ENCODE results near the gene APCDD1.

APCDD1 gene

DNA sequence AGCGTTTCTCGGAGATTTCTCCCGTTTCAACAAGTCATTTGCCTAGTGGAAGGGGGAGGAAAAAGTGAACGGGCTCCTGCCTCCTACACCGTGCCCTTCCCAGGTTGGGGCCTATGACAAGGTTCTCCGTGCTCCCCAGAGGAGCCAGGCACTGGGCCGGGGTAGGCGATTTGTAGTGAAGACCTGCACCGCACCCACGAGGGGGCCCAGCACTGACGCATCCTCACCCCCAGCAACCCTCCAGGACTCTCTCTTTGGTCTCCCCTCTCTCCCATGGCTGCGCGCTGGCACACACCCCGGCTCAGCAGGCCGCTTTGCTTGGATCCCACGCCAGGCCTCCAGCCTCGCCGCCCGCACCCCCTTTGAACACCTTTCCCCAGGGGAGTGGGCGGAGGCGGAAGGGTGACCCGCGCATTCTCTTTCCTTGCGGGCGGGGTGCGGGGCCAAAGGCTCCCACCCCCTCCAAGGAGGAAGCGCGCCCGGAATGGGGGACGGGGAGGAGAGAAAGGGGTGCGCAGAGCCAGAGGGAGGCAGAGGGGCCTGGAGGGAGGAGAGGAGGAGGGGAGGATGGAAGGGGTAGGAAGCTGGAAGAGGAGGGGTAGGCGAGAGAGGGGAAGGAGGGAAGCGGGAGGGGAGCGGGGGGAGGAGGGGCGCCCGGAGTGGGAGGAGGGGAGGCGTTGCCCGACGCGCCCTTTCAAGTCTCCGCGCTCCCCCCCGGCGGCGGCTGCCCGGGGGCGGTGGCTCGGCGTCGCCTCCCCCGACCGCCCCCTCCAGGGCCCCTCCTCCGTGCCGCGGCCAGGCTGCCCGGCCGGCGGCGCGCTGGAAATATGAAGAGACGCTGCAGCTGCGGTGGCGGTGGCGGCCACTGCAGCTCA is at the start of gene APCDD1:
Gene APCDD1, plus strand, starts transcription at position 830 of the 875 bp plus-strand sequence. CDS start 347 bp downstream, outside the sequence.
- no peak for FAIRE-seq

DNA sequence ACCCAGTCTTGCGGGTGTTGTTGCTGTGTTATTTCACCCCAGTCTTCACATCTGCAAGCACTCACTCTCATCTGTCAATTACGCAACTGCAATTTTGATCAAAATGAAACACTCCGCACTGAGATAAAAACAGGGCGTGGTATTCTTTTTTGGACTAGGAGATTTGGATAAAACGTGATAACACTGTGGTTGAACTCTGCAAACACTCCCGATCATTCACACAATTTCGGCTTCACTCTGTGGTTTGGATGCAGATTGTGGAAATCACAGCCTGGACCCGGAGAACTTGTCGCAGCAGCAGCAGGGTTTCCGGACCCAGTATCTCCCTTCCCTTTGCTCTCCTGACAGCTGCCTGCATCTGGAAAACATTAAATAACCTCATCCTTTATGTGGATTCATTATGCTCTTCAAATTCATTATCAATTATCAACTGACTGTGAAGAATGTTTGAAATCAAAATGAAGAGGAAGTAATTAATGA is 49.4 kb upstream of the APCDD1 start:
- FAIRE-seq = no peak

DNA sequence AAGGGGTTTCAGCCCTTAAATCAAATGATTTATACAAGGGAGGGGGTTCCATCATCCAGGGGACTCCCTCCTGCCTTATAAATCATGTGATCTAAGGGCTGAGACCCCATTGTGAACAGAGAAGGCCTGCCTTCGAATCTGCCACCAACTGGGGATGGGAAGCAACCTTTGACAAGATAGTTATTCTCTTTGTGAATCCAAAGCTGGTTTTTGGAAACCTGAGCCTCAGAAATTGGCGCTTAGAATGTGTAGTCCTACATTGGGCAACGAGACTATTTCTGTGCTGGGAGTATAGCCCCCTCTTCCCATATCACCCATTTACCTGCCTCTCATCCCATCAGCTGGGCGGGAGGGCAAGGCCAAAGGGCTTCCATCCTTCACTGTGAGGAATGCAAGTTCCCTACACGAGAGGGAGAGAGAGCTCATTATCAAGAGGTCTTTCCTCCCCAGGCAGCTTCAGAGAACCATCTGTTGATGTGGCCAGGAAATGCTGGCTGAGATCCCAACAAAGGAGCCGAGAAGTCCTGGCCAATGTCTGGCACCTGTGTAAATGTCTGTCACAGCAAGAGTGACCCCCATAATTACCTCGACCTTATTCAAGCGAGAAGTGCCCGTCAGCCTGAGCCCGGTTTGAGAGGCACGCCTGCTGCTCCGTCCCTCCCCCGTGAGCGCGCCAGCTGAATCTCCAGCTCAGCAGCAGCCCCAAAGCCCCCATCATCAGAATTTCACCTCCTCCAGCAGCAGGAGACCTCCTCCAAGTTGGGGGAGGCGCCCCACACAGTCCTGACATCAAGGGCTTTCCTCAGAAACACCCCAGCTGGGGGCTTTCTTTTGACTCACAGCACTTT is 48.4 kb upstream of the APCDD1 start:
- no peak for FAIRE-seq

- no peak for FAIRE-seq
Measured at GRCh38 chr18:10408131-10408530, 46.3 kb upstream of the APCDD1 start.

DNA sequence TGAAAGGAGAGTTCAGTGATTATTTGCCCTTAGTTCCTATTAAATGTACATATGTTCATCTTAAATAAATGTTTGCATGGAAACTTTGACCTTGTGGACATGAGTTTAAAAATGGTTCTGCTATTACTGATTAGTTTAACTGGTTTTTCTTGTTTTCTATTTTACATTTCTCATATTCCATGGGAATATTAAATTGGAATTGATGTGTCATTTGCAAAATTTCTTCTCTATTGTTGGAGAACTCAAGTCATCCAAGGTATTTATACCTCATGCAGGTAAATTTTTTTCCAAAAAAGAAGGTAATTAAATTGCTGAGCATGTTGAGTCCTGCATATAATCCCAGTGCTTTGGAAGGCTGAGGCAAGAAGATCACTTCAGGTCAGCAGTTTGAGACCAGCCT is 45.4 kb upstream of the APCDD1 start:
- no peak for FAIRE-seq

DNA sequence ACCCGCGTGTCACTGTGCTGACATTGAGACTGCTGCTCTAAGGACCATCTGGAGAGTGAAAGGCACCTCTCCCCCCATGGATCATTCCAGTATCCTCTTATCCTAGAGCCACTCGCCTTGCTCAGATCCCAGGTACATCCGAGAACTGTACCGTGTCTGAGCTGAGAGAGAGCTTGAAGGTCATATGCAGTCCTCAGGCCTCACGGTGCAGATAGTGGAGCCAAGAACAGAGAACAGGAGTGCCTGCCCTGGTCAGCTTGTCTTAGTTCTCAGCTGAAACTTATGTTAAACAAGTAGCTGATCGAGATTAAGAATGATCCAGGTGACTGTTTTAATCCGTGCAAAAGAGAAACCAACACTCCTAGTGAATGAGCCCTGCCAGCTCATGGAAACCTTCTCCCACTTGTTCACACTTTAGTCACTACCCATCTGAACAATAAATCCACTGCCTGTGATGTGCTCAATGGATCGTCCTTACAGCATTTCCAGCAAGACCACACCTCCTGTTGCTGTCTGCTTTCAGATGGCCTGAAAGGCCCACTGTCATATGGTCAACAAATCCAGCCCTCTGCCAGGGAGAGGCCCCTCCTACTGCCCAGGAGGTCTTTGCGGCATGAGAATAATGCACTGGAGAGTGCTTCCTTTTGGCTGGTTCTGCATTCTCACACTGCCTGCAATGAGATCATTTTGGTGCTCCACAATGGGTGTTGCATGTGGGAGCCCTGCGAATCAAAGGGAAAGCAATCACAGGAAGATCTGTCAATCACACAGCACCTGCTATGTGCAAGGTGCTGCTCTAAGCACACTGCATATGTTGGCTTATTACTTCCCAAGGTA is 43.7 kb upstream of the APCDD1 start:
- FAIRE-seq = no peak

DNA sequence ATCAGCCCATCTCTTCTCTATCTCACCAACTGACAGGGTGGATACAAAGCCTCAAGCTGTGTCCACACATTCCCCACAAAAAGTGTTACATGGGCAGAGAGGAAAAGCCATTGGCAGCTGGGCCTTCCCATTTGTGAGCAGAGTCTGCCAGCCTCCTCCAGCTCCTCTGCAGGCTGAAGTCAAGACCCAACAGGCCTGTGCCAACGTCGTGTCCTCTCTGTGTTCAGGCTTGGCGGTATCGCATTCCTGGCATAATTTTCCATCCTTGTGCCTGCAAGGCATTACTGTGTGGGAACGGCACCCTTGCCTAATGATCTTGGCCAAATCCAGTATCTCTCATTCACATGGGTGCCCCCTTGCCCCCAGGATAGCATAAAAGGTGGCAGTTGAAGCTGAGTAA is 41.5 kb upstream of the APCDD1 start:
- no peak for FAIRE-seq

DNA sequence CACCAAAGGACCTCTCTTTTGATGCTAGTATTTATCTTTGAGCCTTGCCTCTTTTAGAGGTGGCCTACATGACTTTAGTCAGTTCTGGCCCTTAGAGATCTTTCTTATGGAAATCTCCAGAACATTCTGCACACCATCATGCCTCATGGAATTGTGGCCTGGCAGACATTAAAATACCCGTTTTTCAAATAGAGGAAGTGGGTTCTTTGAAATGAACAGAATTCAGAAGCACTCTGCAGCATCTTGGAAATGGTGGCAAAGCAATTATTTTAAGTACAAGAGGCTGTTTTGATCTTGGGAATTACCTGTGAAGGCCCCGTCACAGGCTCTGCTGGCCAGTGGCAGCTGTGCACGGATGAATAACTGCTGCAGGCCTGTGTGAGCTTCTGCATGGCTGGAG is 40.7 kb upstream of the APCDD1 start:
- FAIRE-seq = no peak

DNA sequence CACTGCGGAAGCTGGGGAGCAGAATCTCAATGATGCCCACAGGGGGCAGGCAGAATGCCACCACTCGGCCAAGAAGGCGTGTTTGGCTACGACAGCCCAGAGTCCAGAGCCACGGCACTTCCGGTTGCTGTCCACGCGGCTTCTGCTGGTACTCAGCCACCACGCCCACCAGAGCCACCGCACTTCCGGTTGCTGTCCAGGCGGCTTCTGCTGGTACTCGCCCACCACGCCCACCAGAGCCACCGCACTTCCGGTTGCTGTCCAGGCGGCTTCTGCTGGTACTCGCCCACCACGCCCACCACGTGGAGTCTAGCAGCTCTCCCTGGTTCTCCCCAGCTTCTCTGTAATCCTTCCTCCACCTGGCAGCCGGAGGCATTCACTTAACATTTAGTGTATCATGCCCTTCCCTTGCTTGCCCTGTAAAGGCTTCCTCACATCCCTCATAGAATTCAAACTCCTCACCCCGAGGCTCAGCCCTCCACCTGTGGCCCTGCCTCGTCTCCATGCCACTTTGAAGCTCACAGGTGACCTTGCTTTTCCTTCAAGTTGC is 40.1 kb upstream of the APCDD1 start:
- no peak for FAIRE-seq

- no peak for FAIRE-seq
Measured at GRCh38 chr18:10416065-10416464, 38.4 kb upstream of the APCDD1 start.

- no peak for FAIRE-seq
Measured at GRCh38 chr18:10417191-10417590, 37.2 kb upstream of the APCDD1 start.

DNA sequence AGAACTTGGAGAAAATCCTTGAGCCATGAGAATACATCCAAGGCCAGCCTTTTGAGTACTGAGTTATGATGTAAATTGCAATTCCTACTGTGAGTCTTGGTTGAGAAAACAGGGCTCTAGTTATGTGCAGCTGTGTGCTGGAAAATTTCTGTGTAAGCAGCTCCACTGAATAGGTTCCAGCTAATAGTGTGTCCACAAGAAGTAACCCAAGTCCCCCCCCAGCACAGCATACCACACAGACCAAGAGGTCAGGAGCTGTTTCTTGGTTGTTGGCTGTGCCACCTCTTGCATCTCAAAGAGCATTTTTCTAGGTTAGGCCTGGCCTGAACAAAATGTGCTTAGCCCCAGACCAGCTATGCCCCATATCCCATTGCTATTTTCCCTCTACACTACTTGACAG is 36.8 kb upstream of the APCDD1 start:
- no peak for FAIRE-seq

GRCh38 chr18:10418836-10419235 is 35.6 kb upstream of the APCDD1 start:
- FAIRE-seq = no peak

- FAIRE-seq = no peak
Measured at GRCh38 chr18:10419420-10420103, 34.9 kb upstream of the APCDD1 start.

DNA sequence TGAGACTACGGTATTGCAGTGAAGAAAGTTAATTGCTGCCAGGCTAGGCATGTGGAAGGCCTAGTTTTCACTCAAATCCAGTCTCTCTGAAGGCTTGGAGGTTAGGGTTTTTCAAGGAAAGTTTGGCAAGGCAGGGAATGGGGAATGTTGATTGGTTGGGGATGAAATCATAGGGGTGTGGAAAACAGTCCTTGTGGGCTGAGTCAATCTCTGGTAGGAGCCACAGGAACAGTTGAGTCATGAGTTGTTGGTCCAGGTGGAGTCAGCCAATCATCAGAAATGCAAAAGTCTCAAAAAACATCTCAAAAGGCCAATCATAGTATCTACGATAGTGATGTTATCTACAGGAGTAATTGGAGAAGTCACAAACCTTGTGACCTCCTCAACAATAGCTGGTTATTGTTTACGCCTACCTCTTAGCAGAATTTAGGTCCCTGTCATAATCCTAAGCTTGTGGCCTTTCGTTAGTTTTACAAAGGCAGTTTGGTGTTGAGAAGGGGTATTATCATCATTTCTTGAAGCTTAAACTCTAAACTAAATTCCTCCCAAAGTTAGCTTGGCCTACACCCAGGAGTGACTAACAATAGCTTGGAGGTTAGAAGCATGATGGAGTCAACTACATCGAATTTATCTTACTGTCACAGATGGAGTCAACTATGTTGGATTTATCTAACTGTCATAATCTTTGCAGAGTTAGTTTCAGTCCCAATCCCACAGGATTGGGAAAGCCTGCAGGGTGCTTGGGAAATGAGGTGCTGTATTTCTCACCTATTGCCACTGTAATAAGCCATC is 33.7 kb upstream of the APCDD1 start:
- FAIRE-seq = no peak

- no peak for FAIRE-seq
Measured at GRCh38 chr18:10421859-10422258, 32.6 kb upstream of the APCDD1 start.

- FAIRE-seq = no peak
Measured at GRCh38 chr18:10422731-10423130, 31.7 kb upstream of the APCDD1 start.

GRCh38 chr18:10424585-10425307 is 29.7 kb upstream of the APCDD1 start:
- no peak for FAIRE-seq

- no peak for FAIRE-seq
Measured at GRCh38 chr18:10430677-10431076, 23.8 kb upstream of the APCDD1 start.

GRCh38 chr18:10431680-10432079 is 22.8 kb upstream of the APCDD1 start:
- FAIRE-seq = no peak

Data from colon (tissue), 2 donors.